GM18907 (cell line): ENCODE results near the gene MIEN1.
"Not testable (repeated sequence)": the region's sequence is repeated elsewhere in the genome, so short reads cannot be mapped to it uniquely, and the experiment has no call there.

Experiments used
- ATAC-seq: cut with Tn5 transposase; IDR thresholded peaks from one replicate; pipeline ENCODE4 v1.9.1; 2021; ENCODE audit warnings: mild to moderate bottlenecking, moderate library complexity; ENCODE audit not compliant: unreplicated experiment

MIEN1 gene

GRCh38 chr17:39742126-39742855 lies 12.0 kb upstream of the MIEN1 start:
- ATAC-seq, result no peak

DNA sequence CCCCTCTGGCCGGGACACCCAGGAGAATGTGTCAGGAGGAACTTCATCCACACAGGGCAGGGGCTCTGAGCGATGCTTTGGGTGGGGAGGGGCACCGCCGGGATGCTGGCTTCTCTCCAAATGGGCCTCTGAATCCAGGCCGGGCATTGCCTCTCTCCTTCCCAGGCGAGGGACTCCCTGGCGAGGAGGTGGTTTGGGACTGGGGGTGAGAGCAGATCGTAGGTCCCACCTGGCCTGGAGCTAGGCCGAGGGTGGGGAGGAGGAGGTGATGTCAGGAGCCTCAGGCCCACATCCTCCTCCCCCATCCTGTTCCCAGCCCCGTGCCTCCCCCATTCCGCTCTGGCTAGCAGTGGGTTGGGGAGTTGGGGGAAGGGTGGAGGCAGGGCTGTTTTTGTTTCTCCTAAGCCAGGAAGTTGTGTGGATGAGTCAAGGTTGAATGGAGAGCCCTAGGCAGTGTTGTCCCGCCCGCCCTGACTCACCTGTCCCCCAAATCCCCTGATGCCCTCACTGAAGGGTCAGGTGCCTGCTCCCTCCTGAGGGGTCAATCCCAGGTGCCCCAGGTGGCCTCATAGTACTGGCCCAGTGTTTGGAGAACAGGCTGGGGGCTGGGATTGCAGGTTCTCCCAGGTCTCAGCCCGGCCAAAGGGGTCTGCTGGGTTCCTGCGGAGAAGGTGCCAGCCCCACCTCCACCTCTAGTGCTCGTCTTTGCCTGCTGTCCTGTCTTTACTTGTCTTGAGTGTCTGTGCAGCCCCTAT lies 10.2 kb upstream of the MIEN1 start:
- no peak for ATAC-seq

DNA sequence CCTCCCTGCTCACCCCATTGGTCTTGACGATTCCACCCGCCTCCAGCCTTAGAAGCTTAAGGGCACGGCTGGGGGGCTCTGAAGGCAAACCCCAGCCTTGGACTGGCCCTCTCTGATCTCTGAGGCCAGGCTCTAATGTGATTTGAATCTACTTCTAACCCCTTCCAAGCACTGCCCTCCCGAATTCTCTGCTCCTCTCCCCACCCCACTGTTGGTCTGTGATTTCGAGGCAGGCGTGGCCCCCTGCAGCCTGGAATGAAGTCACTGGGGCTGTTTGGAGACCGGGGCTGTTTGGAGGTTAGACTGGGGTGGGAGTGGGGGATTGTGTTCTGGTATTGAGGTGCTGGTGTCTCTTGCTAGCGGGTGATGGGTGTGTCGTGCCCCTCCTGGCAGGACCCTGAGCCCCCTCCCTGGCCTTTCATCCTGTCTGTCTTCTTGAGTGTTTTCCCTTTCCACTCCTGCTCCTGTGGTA lies 9.6 kb upstream of the MIEN1 start:
- no peak for ATAC-seq

GRCh38 chr17:39738983-39739884 lies 8.9 kb upstream of the MIEN1 start:
- no peak for ATAC-seq

GRCh38 chr17:39738568-39738901 lies 8.2 kb upstream of the MIEN1 start:
- ATAC-seq, result no peak

GRCh38 chr17:39737760-39738567 lies 7.6 kb upstream of the MIEN1 start, which contains the start of gene GRB7:
Gene GRB7 (plus strand): TSS chr17:39737938. CDS start chr17:39742302, 4,364 bp downstream.
- no peak for ATAC-seq

DNA sequence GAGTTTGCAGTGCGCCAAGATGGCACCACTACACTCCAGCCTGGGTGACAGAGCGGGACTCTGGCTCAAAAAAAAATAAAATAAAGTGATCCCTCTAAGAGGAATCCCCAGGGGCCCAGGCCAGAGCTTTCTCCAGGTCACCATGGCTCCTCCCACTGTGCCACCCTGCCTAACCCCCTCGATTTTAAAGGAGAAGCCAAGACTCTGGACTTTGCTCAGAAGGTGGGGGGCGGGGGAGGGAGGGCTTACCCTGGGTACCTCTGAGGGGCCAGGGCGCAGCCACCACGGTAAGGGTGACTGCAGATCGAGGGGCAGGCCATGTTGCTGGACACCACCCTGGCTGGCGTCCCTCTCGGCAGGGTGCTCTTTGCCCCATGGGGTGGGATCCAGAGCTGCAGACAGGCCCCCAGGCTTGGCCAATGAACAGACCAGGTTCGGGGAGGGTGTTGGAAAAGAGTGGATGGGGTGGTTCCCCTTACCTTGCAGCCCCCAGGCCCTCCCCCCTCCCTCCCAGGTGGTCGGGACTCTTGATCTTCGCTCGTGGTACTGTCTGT lies 7.0 kb upstream of the MIEN1 start:
- no peak for ATAC-seq

DNA sequence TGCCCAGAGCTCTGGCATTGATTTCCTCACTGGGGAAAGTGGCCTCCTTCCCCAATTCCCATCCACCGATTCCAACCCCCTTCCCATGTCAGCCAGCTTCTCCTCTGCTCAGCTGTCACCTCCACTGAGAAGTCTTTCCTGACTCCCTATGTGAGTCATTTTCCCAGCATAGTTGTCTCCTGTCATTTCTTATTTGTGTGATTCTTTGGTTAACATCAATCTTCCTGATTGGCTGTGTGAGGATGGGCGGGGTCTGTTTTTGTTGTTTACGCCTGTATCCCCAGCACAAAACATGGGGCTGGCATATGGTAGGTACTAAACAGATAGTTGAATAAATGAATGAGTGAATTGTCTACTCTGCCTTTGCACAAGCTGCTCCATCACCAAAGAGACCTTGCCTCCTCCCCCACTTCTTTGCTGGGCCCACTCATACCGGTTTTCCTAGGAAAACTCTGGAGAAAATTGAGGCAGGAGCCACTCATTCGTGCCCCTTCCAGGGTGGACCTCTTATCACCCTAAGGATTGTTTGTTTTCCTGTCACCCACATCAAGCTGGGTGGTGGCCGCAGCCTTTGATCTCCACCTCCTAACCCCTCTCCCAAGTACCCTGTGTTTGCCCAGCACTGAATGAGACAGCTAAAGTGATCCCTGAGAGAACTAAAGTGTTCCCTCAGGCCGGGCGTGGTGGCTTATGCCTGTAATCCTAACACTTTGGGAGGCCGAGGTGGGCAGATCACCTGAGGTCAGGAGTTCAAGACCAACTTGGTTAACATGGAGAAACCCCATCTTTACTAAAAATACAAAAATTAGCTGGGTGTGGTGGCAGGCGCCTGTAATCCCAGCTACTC lies 6.2 kb upstream of the MIEN1 start:
- ATAC-seq, result no peak

DNA sequence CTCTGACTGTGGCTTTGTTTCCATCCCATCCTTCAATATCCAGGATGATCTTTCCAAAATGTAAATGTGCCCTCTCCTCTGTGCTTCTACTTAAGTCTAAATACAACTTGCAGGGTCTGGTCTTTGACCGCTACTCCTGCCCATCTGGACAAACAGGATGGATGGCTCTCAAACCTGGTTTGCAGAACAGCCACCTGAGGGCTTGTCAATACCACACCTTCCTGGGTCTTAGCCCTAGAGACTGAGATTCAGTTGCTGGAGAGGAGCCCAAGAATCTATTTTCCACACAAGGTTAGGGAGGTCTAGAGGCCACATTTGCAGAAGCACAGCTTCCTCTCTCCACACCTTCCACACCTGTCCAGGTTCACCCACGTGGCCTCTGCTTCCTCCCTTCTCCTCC lies 5.5 kb upstream of the MIEN1 start:
- ATAC-seq, result no peak

GRCh38 chr17:39732586-39732985 lies 2.3 kb upstream of the MIEN1 start:
- ATAC-seq, result no peak

- ATAC-seq, result no peak
These were observed 966 bp downstream of the MIEN1 start for GRCh38 chr17:39729280-39729851.

DNA sequence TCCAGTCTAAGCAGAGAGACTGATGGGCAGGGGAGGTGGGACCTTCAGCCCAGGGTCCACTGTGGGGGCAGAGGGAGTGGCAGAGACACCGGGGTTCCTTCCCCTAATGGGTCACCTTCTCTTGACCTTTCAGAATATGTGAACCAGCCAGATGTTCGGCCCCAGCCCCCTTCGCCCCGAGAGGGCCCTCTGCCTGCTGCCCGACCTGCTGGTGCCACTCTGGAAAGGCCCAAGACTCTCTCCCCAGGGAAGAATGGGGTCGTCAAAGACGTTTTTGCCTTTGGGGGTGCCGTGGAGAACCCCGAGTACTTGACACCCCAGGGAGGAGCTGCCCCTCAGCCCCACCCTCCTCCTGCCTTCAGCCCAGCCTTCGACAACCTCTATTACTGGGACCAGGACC lies 2.8 kb downstream of the MIEN1 start:
- no peak for ATAC-seq

- ATAC-seq, result no peak
These were observed 3.7 kb downstream of the MIEN1 start for GRCh38 chr17:39726617-39727016.

DNA sequence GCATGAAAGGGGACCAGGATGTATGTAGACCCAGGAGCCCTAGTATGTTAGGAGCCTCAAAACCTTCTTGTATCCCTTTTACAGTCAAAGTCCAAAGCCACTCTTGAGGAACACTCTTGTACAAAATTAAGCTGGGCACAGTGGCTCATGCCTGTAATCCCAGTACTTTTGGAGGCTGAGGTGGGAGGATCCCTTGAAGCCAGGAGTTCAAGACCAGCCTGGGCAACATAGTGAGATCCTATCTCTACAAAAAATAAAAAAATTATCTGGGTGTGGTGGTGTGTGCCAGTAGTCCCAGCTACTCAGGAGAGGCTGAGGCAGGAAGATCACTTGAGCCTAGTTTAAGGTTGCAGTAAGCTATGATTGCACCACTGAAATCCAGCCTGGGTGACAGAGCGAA lies 4.4 kb downstream of the MIEN1 start:
- ATAC-seq, result not testable (repeated sequence)

DNA sequence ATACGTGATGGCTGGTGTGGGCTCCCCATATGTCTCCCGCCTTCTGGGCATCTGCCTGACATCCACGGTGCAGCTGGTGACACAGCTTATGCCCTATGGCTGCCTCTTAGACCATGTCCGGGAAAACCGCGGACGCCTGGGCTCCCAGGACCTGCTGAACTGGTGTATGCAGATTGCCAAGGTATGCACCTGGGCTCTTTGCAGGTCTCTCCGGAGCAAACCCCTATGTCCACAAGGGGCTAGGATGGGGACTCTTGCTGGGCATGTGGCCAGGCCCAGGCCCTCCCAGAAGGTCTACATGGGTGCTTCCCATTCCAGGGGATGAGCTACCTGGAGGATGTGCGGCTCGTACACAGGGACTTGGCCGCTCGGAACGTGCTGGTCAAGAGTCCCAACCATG lies 5.6 kb downstream of the MIEN1 start:
- no peak for ATAC-seq

DNA sequence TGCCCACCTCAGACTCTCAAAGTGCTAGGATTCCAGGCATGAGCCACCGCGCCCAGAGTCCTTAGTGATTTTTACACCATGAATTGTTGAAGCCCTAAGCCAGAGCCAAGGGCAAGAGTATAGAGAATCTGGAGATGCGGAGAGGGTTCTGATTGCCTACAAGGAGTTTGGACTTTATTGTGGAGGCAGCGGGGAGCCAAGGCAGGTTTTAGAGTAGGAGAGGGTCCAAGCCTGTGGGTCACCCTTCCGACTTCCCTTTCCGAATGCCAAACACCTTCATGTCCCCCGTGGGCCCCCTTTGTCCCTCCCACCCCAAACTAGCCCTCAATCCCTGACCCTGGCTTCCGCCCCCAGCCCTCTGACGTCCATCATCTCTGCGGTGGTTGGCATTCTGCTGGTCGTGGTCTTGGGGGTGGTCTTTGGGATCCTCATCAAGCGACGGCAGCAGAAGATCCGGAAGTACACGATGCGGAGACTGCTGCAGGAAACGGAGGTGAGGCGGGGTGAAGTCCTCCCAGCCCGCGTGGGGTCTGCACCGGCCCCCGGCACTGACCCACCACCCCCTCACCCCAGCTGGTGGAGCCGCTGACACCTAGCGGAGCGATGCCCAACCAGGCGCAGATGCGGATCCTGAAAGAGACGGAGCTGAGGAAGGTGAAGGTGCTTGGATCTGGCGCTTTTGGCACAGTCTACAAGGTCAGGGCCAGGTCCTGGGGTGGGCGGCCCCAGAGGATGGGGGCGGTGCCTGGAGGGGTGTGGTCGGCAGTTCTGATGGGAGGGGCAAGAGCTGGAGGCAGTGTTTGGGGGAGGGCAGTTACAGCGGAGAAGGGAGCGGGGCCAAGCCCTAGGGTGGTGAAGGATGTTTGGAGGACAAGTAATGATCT lies 7.1 kb downstream of the MIEN1 start:
- no peak for ATAC-seq

GRCh38 chr17:39722104-39722503 lies 8.2 kb downstream of the MIEN1 start:
- ATAC-seq, result no peak
